Right hindlimb (tissue), 1 donor: ENCODE measurements around the gene PRPF38A.
"Not testable (repeated sequence)": the region's sequence is repeated elsewhere in the genome, so short reads cannot be mapped to it uniquely, and the experiment has no call there.

Source experiments
- DNase-seq: peaks from one replicate; pipeline ENCODE4 v3.0.0-alpha.2; 2018

PRPF38A gene, protein sequence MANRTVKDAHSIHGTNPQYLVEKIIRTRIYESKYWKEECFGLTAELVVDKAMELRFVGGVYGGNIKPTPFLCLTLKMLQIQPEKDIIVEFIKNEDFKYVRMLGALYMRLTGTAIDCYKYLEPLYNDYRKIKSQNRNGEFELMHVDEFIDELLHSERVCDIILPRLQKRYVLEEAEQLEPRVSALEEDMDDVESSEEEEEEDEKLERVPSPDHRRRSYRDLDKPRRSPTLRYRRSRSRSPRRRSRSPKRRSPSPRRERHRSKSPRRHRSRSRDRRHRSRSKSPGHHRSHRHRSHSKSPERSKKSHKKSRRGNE

DNA sequence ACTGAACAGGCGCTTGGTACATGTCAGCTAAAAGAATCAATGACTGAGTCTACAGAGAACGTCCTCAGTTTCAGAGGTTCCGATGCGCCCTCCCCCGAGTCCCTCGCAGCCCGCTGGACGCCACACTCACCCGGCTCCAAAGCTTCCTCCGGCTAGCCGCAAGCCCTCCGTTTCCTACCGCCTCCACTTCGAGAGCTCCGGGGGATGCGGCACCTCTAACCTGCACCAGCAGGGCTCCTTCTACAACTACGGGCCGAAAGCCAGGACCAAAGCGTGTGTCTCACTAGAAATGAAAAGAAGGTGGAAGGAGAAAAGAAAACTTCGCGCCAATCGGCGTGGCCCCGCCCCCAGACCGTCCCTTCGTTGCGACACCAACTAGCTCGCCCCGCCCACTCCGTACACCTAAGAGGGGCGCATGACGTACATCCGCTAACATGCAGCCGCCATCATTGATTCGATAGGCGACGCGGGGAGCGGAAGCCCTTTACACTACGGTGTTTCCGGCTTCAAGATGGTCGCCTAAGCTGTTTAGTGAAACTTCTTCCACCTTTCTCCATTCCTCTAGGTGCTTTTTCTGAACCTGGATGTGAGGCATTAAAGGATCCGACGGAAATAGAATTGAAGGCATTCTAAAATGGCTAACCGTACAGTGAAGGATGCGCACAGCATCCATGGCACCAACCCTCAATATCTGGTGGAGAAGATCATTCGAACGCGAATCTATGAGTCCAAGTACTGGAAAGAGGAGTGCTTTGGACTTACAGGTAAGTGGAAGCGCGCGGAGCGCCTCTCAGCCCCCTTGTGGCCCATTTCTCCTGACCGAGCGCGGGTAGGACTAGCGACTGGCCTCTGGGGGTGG, at the start of gene PRPF38A, which contains the start of gene ORC1:
Gene PRPF38A, plus strand, starts transcription at position 487 of the 859 bp plus-strand sequence. Its CDS starts 148 bp downstream, at position 635.
Gene ORC1, minus strand, starts transcription at position 308 of the 859 bp plus-strand sequence. CDS start 2,200 bp downstream, outside the sequence.
- peak; percentile 97 for DNase-seq

DNA sequence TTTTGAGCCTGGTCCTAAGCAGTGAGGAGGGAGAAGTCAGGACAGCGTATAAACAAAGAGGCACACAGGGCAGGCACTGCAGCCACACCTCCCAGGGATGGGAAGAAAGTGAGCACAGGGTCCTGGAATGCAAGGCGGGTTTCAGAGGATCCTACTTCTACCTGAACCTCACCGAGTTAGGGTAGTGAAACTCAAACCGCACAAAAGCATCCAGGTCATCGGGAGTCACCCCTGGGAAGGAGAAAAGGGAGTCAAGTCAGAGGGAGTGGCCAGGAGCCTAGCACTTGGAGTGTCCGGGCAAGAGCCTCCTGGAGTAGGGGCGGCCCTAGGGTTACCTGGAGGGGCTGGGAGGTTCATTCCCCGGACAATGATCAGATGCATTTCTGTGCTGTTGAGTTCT, 49.0 kb upstream of the PRPF38A start:
- DNase-seq, result no peak

DNA sequence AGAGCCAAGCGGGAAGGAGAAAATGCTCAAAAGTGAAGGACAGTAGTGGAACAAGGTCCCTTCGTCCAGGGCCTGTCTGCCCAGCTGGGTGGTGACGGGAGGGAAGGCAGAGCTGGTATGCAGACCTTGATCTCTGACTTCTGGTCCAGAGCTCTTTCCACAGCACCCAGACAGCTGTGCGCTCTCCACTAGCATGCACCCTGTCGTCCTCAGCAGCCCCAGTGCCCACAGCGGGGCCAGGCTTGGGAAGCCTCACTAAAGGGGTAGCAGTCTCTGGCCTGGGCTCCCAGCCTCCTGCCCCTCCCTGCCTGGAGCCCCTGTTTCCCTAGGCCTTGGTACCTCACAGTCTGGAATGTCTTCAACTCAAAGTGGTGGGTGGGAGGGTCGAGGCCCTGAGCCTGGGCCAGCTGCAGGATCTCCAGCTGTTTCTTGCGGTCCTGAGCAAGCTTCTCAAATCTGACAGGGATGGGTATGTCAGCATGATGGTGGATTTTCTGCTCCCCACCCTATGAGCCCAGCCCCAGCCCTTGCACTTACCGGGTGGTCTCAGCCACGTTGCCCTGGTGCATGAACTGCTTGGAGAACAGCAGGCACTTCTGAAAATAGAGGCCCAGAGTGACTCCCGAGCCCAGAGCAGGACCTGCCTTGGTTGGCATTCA, 48.4 kb upstream of the PRPF38A start:
- no peak for DNase-seq

DNA sequence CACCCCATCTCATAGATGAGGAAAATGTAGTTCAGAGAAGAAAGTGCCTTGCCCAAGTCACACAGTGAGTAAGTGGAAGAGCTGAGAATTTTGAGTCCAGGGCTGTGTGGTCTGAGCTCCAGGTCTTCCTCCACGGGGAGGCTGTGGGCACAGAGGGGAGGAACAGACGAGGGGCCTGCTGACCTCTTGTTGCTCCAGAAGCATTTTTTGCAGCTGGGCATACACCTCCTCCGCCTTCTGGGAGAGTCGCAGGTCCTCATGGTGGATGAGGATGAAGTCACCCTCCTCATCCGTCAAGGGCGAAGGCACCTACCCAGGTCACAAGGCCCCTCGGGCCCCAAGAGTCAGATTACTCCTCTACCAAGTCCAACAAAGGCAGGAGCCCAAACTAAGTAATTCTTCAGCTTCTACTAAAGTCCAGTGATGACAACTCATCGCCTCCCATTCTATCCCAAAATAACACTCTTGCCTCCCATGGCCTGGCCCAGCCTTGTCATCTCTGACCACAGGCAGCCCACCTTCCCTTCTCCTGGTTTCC, 47.5 kb upstream of the PRPF38A start:
- DNase-seq, result no peak

DNA sequence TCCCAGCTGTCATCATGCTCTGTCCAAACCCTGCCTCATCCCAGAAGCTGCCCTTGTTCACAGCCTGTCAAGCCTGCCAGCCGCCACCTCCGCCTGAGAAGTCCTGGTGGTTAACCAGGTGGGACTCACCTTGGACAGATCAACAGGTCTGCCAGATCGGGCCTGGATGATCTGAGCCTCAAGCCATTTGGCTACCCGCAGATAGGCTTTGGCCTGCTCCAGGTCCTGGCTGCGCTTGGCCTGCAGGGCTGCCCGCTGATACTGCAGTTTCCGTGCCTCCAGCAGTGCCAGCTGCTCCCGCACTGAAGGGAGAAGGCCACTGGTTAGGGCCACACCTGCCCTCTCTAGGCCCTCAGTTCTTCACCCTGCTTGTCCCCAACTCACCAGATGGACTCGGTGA, 47.0 kb upstream of the PRPF38A start:
- no peak for DNase-seq

DNA sequence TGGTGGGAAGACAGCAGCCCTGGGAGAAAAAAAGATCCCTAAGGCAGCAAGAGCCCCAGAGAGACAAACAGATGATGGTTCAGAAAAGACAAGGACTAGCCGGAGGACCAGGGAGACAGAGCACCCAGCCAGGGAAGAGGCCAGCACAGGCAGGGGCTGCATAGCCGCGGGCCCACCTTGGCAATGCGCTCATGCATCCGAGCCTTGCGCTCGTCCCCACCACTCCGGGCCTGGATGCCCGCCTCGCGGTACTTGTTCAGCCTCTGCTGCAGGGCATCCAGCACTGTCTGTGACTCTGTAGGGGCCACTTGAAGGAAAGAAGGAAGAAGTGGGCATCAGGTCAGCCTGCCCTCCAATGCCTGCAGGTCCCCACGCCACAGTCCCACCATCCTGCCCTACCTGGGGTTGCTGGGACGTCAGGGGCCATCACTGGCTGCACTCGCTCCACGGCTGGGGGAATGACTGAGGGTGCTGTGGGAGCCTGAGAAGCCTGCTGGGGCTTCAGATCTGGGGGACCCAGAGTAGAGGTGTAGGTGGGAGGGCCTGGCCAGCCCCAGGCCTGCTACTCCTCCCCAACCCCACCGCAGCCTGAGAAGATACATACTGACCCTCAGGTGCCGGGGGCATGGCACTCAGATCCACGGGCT, 45.4 kb upstream of the PRPF38A start:
- no peak for DNase-seq

DNA sequence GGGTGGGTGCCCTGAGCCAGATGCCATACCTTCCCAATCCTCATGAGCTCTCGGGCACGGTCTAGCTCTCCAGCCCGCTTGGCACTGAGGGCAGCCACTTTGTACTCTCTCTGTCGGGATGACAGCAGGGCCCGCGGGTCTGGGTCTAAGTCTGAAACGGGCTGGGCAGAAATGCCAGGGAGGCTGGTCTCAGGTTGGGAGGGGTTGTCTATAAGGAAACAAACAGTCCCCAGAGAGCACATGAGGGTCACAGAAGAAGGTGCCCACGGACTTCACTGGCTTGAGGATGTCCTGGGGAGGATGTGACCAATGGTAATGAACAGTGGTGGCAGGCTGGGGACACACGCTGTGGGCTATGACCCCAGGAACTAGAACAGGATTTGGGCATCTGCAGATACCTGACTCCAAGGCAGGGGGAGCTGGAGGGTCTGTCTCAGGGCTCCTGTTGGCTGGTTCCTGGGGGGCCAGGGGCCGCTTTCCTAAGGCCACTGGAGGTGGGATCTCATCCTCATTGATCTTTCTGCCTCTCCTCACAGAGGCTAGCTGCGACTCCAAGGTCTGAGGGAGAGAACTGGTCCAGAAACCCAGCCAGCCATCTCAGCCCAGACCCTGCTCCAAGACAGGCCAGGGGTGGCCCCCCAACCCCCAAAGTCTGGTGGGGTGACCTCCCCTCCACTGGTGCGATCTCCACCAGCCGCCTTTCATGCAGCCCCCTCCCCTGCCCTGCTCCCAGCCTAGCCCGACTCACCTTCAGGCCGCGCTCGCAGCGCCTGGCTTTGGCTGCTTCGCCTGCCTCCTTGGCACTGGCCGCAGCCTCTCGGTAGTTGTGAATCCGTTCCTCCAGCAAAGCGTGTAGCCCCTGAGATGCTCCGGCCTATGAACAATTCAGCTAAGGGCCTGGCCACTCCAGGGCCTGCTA, 44.5 kb upstream of the PRPF38A start:
- no peak for DNase-seq

DNA sequence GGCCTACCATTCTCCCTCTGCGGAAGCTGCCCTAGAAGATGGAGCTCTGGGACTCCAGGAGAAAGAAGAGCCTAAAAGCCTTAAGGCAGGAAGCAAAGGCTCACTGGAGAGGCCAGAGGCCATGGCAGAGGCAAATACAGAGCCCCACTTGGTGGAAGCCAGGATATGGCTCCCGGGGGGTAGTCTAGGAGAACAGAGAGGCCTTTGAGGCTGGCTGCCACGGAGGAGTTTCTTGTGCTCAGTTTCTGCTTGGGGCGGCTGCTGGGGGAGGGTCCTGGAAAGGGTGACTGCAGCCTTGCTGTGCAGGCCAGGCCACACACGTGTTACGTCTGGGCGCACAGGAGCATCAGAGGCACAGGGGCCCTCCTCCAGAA, 43.8 kb upstream of the PRPF38A start:
- DNase-seq, result no peak

DNA sequence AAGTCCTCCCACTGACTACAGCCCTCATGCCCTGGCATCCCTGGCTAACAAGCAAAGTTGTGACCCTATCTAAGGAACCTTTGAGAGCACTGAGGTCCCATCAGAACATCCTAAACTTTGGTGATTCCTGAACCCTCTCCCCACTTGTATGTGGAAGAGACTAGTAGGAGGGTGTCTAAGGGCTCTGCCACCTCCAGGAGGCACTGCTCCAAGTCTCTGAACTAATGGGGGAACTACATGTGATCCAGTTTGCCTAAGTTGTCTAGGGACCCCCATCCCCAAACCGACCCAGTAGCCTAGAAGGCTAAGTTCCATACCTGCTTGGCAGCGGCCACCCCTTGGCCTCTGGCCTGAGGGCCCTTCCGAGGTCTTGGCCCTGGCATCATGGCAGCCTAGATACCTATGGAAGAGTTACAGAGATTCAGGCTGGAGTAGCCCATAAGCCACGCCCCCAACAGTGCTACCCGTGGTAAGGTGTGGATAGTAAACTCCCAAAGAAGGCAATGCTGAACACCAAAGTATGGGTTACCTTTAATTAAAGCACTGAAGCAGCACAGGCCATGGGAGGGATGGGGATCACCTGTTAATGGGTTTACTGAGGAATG, 40.1 kb upstream of the PRPF38A start:
- no peak for DNase-seq

DNA sequence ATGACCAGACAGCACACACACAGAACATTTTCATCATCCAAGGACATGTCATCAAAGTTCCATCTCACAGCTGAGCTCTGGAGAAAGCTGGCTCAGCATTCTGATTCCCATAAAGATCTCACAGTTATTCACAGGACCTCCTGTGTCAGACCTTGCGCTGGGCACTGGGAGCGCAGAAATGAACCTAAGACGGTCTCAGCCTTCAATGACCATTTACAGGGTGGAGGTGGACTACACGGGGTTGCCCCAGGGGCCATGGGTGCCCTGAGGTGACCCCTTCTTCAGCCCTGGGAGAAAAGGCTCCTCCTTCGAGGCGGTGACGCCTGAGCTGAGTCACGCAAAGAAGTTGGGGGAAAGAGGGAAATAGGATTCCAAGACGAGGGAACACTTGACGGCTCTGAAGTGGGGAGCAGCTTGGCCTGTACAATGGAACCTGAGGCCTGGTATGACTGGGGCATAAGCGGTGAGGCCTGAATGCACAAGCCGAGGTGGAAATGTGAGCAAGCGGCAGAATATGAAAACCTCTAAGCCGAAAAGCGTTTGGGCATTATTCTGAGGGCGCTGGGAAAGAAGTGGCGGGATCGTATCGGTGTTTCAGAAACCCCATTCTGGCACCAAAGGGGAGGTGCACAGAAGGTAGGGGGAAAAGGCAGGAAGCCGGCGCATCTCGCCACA, 39.2 kb upstream of the PRPF38A start:
- peak; percentile 39 for DNase-seq

DNA sequence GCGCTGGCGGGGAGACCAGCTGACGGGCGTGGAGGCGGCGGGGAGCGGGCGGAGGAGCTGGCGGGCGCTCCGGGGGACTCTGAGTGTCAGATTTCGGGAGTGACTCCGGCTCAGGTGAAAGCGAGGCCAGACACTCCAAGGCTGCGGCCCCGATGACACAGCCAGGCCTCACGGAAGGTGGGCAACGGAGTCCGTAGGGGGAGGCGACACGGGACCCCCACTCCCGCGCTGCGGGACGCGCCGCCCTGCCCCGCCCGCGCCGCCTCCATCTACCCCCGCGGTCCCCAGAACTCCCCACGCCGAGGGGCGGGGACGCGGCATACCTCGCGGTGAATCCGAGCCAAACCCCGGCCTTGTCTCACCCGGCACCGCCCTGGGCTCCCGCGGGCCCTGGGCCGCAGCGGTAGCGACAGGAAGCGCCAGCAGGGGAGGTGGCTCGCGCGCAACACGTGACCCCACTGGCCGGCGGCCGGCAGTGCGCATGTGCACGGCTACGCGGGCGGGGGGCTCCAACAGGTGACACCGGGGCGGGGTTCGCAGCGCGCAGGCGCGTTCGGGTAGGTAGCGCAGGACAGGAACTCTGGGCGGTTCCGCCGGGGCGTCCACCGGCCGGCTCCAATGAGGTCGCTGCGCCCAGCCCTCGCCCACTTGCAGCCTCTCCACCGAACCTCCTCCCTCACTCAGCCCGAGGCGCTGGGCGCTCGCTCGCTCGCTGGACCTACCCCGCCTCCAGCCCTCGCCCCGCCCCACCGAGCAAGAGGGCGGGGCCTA, 38.5 kb upstream of the PRPF38A start, which contains the start of gene CC2D1B:
Gene CC2D1B, minus strand, starts transcription at position 460 of the 771 bp plus-strand sequence. CDS start 1,585 bp downstream, outside the sequence.
- peak; percentile 98 for DNase-seq

DNA sequence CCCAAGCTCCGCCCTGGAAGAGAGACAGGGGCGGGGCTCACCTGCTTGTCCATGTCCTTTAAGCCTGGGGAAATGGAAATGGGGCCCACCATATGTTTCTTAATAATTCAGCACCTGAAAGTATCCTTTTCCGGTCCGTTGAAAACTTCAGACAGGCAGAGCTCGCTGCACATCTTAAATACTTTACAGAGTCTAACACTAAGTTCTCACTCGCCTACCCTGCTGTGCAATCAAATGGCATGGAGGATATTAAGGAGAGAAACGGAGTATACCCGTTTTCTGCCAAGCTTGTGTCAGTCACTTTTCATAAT, 37.9 kb upstream of the PRPF38A start:
- DNase-seq, result no peak

DNA sequence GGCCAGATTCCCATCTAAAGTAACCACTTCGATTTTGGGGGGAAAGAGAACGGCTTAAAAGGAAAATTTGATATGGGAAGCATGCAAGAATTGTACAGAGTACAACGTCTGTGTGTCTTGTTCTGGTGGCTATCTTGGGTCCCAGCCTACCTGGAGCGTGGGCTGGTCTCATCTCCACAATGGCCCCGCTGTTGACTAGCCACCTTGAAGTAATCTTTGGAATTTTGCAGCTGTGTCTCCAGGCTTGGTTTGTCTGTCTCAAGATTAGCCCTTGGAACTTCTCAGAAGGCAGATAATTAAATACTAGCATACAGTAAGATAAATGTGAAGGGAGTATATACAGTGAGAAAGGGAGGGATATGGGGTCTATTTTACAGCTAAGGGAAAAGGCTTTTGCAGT, 37.1 kb upstream of the PRPF38A start:
- DNase-seq, result no peak

DNA sequence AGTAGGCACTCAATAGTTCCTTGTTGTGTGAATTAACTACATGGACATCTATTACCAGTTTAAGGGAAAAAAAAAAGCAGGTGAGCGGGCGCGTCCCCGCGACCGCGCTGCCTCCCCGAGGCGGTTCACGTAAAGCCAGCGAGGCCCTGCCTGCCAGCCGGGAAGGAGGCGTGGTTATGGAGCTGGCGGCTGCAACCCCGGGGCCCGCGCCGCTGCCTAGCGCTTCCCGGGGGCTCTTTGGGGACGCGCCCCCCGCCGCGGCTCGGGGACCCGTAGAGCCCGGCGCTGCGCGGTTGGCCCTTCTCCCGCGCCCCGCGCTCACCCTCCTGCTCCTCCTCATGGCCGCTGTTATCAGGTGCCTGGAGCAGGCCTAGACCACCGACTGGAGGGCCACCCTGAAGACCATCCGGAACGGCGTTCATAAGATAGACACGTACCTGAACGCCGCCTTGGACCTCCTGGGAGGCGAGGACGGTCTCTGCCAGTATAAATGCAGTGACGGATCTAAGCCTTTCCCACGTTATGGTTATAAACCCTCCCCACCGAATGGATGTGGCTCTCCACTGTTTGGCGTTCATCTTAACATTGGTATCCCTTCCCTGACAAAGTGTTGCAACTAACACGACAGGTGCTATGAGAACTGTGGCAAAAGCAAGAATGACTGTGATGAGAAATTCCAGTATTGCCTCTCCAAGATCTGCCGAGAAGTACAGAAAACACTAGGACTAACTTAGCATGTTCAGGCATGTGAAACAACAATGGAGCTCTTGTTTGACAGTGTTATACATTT, 35.8 kb upstream of the PRPF38A start:
- DNase-seq, result no peak

DNA sequence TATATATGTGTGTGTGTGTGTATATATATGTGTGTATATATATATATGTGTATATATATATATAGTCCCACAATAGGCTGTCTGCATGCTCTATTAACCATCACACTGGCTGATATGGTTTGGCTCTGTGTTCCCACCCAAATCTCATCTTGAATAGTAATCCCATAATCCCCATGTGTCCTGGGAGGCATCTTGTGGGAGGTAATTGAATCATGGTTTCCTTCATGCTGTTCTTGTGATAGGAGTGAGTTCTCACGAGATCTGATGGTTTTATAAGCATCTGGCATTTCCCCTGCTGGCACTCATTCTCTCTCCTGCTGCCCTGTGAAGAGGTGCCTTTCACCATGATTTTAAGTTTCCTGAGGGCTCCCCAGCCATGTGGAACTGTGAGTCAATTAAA, 34.6 kb upstream of the PRPF38A start:
- DNase-seq, result not testable (repeated sequence)

DNA sequence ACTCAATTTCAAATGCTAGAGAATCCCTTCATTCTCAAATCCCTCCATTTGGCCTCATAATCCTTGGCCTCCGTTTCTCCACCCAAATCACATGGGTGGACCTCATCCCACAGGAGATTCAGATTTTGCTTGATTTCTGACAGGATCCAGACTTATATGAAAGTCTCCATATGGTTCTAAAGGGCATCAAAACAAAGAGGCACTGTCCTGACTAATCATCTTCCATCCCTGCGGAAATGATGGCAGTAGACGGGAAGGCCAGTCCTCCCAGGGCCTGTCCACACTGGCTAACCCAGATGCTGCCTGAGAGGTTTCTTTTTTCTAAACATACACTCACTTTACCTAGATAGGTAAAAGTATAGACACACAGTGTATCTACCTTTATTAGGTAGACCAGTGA, 19.0 kb upstream of the PRPF38A start:
- no peak for DNase-seq

DNA sequence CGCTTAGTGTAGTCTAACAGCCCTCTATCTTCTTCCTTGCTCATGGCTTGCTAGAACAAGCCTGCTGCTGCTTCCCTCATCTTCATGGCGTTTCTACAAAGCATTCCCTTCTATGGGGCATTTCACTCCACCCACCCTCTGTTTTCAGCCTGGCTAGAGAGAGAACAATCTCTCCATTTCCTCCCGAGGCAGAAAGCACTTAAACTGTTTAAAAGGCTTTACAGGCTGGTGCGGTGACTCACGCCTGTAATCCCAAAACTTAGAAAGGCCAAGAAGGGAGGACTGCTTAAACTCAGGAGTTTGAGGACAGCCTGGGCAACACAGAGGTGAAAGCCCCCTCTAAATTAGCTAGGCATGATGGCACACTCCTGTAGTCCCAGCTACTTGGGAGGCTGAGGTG, 17.9 kb upstream of the PRPF38A start:
- no peak for DNase-seq

DNA sequence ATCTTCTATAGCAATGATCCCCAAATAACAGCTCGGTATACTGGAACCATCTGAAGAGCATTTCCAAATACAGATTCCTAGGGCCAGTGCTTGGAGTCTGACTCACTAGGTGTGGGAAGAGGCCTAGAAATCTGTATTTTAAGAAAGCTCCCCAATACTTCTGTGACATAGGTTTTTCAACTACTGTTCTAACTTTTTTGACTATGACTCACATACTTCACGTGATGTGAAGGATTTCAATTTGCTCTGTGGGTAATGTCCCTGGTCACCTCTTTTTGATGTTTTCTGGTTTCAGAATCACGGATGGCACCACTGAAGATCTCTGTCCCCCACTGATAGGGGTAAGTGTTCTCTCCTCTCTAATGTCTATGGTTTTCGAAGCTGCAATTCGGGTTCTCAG, 11.2 kb upstream of the PRPF38A start:
- no peak for DNase-seq

DNA sequence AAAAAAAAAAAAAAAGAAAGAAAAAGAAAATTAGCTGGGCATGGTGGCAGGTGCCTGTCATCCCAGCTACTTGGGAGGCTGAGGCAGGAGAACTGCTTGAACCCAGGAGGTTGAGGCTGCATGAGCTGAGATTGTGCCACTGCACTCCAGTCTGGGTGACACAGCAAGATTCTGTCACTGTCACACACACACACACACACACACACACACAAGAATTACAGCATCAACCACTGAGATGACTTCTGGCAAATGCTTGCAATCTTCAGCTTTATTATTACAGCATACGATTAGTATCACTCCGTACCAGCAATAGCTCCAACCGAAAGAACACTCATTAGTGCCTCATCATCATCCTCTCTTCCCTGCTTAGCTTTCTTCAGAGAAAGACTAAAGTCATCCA, 4.8 kb upstream of the PRPF38A start:
- DNase-seq, result no peak
